GM12878 (cell line): ENCODE data around the gene HCLS1. TPM values are rescaled to one million over a fixed set of nuclear protein-coding genes. Genes with fewer than 3 reads are reported as not detected.
A peak's percentile ranks its signal among the peaks of the same experiment; 100 is the strongest.

Experiments
- ATAC-seq: fragments of 200-7000 bp; cut with Tn5 transposase; 3 replicates; pipeline ENCODE4 v1.9.1; 2020; ENCODE audit warnings: mild to moderate bottlenecking, moderate library complexity
- BruUV-seq: library from RNA; stranded (reverse); fragments of 400-500 nt; replicated peaks from 2 replicates; lab custom pipeline; 2021; lab: Mats Ljungman, UMichigan
- CTCF ChIA-PET: fragments of 300-600 bp; sonication (Branson Sonifier 250); formaldehyde crosslinking; extraction: SDS; loops from one replicate; lab custom pipeline; 2021; ENCODE audit warnings: inconsistent platforms; lab: Yijun Ruan, JAX
- POLR2A ChIA-PET: fragments of 350-600 bp; formaldehyde crosslinking; extraction: SDS; loops from one replicate; lab custom pipeline; 2021; ENCODE audit warnings: inconsistent platforms; lab: Charles Lee
- RAD21 ChIA-PET: fragments of 300-600 bp; sonication (Branson Sonifier 250); formaldehyde crosslinking; loops from one replicate; lab custom pipeline; 2023; ENCODE audit warnings: antibody characterized with exemption; ENCODE audit not compliant: unreplicated experiment; lab: Charles Lee
- SMC1A ChIA-PET: fragments of 300-600 bp; sonication (Branson Sonifier 250); formaldehyde crosslinking; loops from one replicate; lab custom pipeline; 2023; ENCODE audit not compliant: unreplicated experiment, uncharacterized antibody; lab: Charles Lee
- DNase-seq: peaks from one replicate; pipeline ENCODE4 v3.0.0-alpha.2; 2011; ENCODE audit warnings: low read depth, low spot score
- FAIRE-seq: peaks from 3 replicates; lab custom pipeline; 2011; peaks lifted over from hg19 to GRCh38; lab: Jason Lieb, UNC
- H2AFZ ChIP-seq: 2 replicates; pipeline ENCODE4 v1.6.0; 2011; ENCODE audit warnings: low read depth, low read length, control low read depth; ENCODE audit not compliant: control insufficient read depth
- H3K27ac ChIP-seq: 2 replicates; pipeline ENCODE4 v1.5.1; 2011; ENCODE audit warnings: control low read depth; ENCODE audit not compliant: control insufficient read depth, insufficient read depth
- H3K27me3 ChIP-seq, 2 experiments: replicated peaks in 1 of 2; 2 replicates each; pipeline versions ENCODE4 v1.6.0 to v1.6.1; 2011; ENCODE audit warnings: low read length in 1 of 2; ENCODE audit not compliant: control insufficient read depth in 2 of 2, insufficient read depth in 2 of 2
- H3K36me3 ChIP-seq, 2 experiments: 2 replicates each; pipeline ENCODE4 v1.5.1; 2011; ENCODE audit warnings: low read length in 1 of 2; ENCODE audit not compliant: control insufficient read depth in 2 of 2, insufficient read depth in 2 of 2
- H3K4me1 ChIP-seq: 2 replicates; pipeline ENCODE4 v1.6.1; 2011; ENCODE audit warnings: mild to moderate bottlenecking, low read length, moderate library complexity, mixed read lengths; ENCODE audit not compliant: control insufficient read depth, insufficient read depth
- H3K4me2 ChIP-seq: 2 replicates; pipeline ENCODE4 v1.6.0; 2011; ENCODE audit warnings: control low read depth; ENCODE audit not compliant: control insufficient read depth, insufficient read depth
- H3K4me3 ChIP-seq: fragments of 200-600 bp; sonication (generic); 2 replicates; pipeline ENCODE4 v1.5.1; 2016
- H3K79me2 ChIP-seq: 2 replicates; pipeline ENCODE4 v1.6.0; 2011; ENCODE audit warnings: low read length; ENCODE audit not compliant: control insufficient read depth, insufficient read depth
- H3K9ac ChIP-seq: 2 replicates; pipeline ENCODE4 v1.8.0; 2011; ENCODE audit warnings: low read length, control low read depth, mixed read lengths; ENCODE audit not compliant: control insufficient read depth, insufficient read depth
- H3K9me3 ChIP-seq: replicated peaks from 3 replicates; pipeline ENCODE4 v1.5.1; 2011; ENCODE audit warnings: mild to moderate bottlenecking, low read length; ENCODE audit not compliant: control insufficient read depth, insufficient read depth
- H4K20me1 ChIP-seq: 2 replicates; pipeline ENCODE4 v1.6.0; 2011; ENCODE audit not compliant: control insufficient read depth, insufficient read depth
- MTA2 ChIP-seq: fragments of 450-650 bp; IDR thresholded peaks from 2 replicates; pipeline ENCODE4 v1.6.1; 2016; ENCODE audit warnings: low read depth, mild to moderate bottlenecking, moderate library complexity
- MYC ChIP-seq: IDR thresholded peaks from 2 replicates; pipeline ENCODE4 v1.6.1; 2011; ENCODE audit warnings: mild to moderate bottlenecking, low read length, moderate library complexity, inconsistent platforms; ENCODE audit not compliant: insufficient read depth, insufficient replicate concordance, insufficient read length, severe bottlenecking
- PML ChIP-seq: IDR thresholded peaks from 2 replicates; pipeline ENCODE4 v1.6.1; 2012; ENCODE audit warnings: low read length, inconsistent platforms
- SMAD1 ChIP-seq: fragments of 450-650 bp; IDR thresholded peaks from 2 replicates; pipeline ENCODE4 v1.6.1; 2018; ENCODE audit warnings: mild to moderate bottlenecking, low read depth; ENCODE audit not compliant: partially characterized antibody
- ZNF384 ChIP-seq: IDR thresholded peaks from 2 replicates; pipeline ENCODE4 v1.6.1; 2012; ENCODE audit warnings: low read depth, mild to moderate bottlenecking, low read length, improper control_type of control experiment, borderline replicate concordance
- ZSCAN29 ChIP-seq: fragments of 450-650 bp; IDR thresholded peaks from 2 replicates; pipeline ENCODE4 v1.6.1; 2017; ENCODE audit warnings: mild to moderate bottlenecking, moderate library complexity
- WGBS: methylation state at CpG from one replicate; pipeline ENCODE4 v1.1.6; 2016; ENCODE audit warnings: low lambda C conversion rate; ENCODE audit not compliant: insufficient replicate concordance, insufficient coverage; ENCODE audit errors: missing lambda C conversion rate; 5-methylcytosine and 5-hydroxymethylcytosine counted together
- in situ Hi-C: fragments of 300-500 bp; cut with MboI; formaldehyde crosslinking; loops from 9 replicates; pipeline ENCODE4 v1.14.3; 2018; ENCODE audit warnings: mixed read lengths
- intact Hi-C: fragments of 100-400 bp; cut with micrococcal nuclease; formaldehyde crosslinking; loops from one replicate; pipeline ENCODE4 v1.14.2; 2022; ENCODE audit not compliant: unreplicated experiment
- polyA plus RNA-seq, 11 experiments: library from polyadenylated mRNA; depleted of rRNA in 4 of 11; unstranded in 6 of 11; stranded (reverse) in 5 of 11; fragments of >200 nt; fragmentation: Nextera tagmentation in 4 of 11; fragmentation: Illumina TruSeq in 1 of 11; extraction: Ambion mirVana in 4 of 11; extraction: Trizol in 1 of 11; gene quantifications; 1 replicate in 1 of 11; 2 replicates in 10 of 11; pipeline versions ENCODE4 v1.2.1 to v1.2.3, GENCODE V29; 2011 to 2016; ENCODE audit warnings: inconsistent platforms in 2 of 11, missing spikeins in 2 of 11, low read depth in 1 of 11
- total RNA-seq, 4 experiments: library from RNA; depleted of rRNA in 3 of 4; stranded (reverse); fragments of >200 nt in 3 of 4; fragmentation: Illumina TruSeq in 1 of 4; extraction: Trizol in 1 of 4; gene quantifications; 2 replicates each; pipeline versions ENCODE4 v1.2.1 to v1.2.3, GENCODE V29; 2013 to 2021
- TF ChIP-seq, protein P1 (sequence below): IDR thresholded peaks from 2 replicates; pipeline ENCODE4 v1.6.1; 2012; ENCODE audit warnings: improper control_type of control experiment, low read depth, low read length; ENCODE audit not compliant: insufficient replicate concordance
- TF ChIP-seq, protein P2 (sequence below): IDR thresholded peaks from 2 replicates; pipeline ENCODE4 v1.6.1; 2012; ENCODE audit warnings: mild to moderate bottlenecking, low read depth, low read length

The HCLS1 gene
- total and polyA plus RNA-seq, 10 of the 15 experiments (the other 5 are each of a cell fraction or from before 2014, with no cell fraction given) = 51.6 to 344 (median 231) TPM

DNA sequence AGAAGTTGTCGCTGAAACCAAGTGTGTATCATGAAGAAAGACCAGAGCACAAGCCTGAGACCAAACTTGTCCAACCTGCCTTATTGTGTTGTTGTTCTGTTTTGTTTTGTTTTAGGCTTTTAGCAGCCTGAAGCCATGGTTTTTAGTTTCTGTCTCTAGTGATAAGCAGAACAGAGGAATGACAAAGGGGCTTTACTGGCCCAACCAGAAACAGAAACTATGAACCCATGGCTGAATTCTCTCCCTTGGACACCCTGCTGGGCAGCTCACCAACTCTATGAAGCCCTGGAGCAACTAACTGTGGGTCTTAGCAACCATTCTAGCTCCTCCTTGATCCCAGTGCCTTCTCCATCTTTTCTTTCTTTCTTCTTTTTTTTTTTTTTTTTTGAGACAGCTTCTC, 30.3 kb downstream of the HCLS1 start:
- H3K27me3 ChIP-seq = no peaks in the 10 kb centered on the region
- H3K4me1 ChIP-seq = no peaks in the 10 kb centered on the region; the same call in 1 of the 2 replicates
- intact Hi-C loops (no loop called here), in situ Hi-C loops (no loop called here)
- CTCF ChIA-PET = interaction anchor here (1.3 kb wide), 1 partner anchor 10 kb away, joined by 3 read pairs; no protein-coding TSS in a partner anchor
- POLR2A ChIA-PET = interaction anchor here (0.6 kb wide), 1 partner anchor 1675 kb away, joined by 3 read pairs; no protein-coding TSS in a partner anchor
- TF ChIP-seq ZSCAN29 = no peak
- no peak for TF ChIP-seq MTA2
- no peak for TF ChIP-seq SMAD1
- TF ChIP-seq ZNF384 = no peak
- no peak for TF ChIP-seq MYC
- TF ChIP-seq, protein P1, sequence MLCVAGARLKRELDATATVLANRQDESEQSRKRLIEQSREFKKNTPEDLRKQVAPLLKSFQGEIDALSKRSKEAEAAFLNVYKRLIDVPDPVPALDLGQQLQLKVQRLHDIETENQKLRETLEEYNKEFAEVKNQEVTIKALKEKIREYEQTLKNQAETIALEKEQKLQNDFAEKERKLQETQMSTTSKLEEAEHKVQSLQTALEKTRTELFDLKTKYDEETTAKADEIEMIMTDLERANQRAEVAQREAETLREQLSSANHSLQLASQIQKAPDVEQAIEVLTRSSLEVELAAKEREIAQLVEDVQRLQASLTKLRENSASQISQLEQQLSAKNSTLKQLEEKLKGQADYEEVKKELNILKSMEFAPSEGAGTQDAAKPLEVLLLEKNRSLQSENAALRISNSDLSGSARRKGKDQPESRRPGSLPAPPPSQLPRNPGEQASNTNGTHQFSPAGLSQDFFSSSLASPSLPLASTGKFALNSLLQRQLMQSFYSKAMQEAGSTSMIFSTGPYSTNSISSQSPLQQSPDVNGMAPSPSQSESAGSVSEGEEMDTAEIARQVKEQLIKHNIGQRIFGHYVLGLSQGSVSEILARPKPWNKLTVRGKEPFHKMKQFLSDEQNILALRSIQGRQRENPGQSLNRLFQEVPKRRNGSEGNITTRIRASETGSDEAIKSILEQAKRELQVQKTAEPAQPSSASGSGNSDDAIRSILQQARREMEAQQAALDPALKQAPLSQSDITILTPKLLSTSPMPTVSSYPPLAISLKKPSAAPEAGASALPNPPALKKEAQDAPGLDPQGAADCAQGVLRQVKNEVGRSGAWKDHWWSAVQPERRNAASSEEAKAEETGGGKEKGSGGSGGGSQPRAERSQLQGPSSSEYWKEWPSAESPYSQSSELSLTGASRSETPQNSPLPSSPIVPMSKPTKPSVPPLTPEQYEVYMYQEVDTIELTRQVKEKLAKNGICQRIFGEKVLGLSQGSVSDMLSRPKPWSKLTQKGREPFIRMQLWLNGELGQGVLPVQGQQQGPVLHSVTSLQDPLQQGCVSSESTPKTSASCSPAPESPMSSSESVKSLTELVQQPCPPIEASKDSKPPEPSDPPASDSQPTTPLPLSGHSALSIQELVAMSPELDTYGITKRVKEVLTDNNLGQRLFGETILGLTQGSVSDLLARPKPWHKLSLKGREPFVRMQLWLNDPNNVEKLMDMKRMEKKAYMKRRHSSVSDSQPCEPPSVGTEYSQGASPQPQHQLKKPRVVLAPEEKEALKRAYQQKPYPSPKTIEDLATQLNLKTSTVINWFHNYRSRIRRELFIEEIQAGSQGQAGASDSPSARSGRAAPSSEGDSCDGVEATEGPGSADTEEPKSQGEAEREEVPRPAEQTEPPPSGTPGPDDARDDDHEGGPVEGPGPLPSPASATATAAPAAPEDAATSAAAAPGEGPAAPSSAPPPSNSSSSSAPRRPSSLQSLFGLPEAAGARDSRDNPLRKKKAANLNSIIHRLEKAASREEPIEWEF = no peak
- TF ChIP-seq, protein P2, sequence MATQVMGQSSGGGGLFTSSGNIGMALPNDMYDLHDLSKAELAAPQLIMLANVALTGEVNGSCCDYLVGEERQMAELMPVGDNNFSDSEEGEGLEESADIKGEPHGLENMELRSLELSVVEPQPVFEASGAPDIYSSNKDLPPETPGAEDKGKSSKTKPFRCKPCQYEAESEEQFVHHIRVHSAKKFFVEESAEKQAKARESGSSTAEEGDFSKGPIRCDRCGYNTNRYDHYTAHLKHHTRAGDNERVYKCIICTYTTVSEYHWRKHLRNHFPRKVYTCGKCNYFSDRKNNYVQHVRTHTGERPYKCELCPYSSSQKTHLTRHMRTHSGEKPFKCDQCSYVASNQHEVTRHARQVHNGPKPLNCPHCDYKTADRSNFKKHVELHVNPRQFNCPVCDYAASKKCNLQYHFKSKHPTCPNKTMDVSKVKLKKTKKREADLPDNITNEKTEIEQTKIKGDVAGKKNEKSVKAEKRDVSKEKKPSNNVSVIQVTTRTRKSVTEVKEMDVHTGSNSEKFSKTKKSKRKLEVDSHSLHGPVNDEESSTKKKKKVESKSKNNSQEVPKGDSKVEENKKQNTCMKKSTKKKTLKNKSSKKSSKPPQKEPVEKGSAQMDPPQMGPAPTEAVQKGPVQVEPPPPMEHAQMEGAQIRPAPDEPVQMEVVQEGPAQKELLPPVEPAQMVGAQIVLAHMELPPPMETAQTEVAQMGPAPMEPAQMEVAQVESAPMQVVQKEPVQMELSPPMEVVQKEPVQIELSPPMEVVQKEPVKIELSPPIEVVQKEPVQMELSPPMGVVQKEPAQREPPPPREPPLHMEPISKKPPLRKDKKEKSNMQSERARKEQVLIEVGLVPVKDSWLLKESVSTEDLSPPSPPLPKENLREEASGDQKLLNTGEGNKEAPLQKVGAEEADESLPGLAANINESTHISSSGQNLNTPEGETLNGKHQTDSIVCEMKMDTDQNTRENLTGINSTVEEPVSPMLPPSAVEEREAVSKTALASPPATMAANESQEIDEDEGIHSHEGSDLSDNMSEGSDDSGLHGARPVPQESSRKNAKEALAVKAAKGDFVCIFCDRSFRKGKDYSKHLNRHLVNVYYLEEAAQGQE = no peak
- TF ChIP-seq PML = no peak
- peak overlapping the region; percentile 50; the same call in 1 of the 2 replicates for H3K27ac ChIP-seq
- DNase-seq (no peak), FAIRE-seq (no peak), ATAC-seq (peak; percentile 80)
- H4K20me1 ChIP-seq = no peaks in the 10 kb centered on the region
- H3K4me3 ChIP-seq = no peak overlapping the region
- no peaks in the 10 kb centered on the region for H3K9me3 ChIP-seq
- no TSS peak for BruUV-seq
- RAD21 ChIA-PET = no interaction called here
- WGBS = 100% methylated on average over 1 of the region's 1 CpG
- peaks cover 15 to 26% of the 10 kb centered on the region in 2 experiments for H3K36me3 ChIP-seq
- no peak overlapping the region for H2AFZ ChIP-seq
- H3K4me2 ChIP-seq = no peak overlapping the region
- SMC1A ChIA-PET = interaction anchor here (0.7 to 1.6 kb wide), 2 partner anchors 10 kb away, joined by 3 read pairs; no protein-coding TSS in a partner anchor
- H3K9ac ChIP-seq = no peak overlapping the region
- no peaks in the 10 kb centered on the region for H3K79me2 ChIP-seq
